Measurements from ENCODE around the gene DPEP2. TPM values are rescaled to one million over a fixed set of nuclear protein-coding genes. Genes with fewer than 3 reads are reported as not detected.

The DPEP2 gene, protein sequence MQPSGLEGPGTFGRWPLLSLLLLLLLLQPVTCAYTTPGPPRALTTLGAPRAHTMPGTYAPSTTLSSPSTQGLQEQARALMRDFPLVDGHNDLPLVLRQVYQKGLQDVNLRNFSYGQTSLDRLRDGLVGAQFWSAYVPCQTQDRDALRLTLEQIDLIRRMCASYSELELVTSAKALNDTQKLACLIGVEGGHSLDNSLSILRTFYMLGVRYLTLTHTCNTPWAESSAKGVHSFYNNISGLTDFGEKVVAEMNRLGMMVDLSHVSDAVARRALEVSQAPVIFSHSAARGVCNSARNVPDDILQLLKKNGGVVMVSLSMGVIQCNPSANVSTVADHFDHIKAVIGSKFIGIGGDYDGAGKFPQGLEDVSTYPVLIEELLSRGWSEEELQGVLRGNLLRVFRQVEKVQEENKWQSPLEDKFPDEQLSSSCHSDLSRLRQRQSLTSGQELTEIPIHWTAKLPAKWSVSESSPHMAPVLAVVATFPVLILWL
- not detected in 2 replicates for total RNA-seq

DNA sequence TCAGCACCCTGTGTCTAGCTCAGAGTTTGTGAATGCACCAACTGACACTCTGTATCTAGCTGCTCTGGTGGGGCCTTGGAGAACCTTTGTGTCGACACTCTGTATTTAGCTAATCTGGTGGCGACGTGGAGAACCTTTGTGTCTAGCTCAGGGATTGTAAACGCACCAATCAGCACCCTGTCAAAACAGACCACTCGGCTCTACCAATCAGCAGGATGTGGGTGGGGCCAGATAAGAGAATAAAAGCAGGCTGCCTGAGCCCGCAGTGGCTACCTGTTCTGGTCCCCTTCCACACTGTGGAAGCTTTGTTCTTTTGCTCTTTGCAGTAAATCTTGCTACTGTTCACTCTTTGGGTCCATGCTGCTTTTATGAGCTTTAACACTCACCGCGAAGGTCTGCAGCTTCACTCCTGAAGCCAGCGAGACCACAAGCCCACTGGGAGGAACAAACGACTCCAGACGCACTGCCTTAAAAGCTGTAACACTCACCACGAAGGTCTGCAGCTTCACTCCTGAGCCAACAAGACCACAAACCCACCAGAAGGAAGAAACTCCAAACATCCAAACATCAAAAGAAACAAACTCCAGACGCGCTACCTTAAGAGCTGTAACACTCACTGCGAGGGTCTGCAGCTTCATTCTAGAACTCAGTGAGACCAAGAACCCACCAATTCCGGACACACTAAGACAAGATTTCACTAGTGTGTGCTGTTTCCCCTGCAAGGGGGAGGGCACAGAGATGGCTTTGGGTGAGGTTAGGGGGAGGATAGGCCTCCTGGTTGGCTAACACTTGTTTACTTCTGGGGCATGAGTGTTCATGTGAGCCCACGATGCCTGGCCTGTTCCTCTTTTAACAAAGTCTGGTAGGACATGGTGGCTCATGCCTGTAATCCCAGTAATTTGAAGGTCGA lies at the start of gene DPEP2:
TSS of gene DPEP2 (minus strand) at position 706 of the 910 bp plus-strand sequence. CDS start 6,272 bp downstream, outside the sequence.

DNA sequence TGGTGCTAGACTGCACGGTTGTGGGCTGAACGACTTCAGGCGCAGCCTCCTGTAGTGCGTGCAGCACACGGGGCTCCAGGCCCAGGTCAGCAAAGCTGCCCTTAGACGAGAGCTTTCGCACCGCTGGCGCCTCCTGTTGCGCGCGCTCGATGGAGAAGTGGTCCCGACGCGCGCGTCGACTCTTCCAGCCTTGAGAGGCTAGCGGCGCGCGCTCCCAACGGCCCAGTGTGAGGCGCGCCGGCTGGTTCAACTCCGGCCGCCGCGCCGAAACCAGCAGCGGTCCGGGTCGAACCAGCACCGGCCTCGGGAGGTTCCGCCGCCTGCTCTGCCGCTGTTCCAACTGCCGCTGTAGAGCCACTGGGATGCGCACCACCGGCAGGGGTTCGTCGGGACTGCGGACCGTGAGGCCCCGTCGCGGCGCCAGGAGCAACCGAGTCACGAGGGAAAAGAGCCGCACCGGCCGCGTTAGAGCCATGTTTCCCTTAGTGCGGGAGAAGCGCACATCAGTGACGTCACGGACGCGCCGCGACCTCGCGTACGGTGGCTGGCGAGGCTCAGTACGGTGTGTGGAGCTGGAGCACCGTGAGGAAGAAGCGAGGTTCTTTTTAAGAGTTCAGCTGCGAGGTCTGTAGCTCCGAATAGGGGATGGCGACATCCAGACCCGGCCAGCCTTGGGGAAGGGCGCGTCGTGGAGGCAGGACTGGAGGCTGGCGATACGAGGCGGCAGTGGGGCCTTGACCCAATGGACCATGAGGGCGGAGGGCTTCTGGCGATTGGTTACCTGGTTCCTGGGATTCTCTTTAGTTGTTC lies 23.6 kb upstream of the DPEP2 start, which contains the start of the genes DDX28 and DUS2:
TSS of gene DDX28 (minus strand) at position 505 of the 810 bp plus-strand sequence. CDS start at position 475, 30 bp downstream.
TSS of gene DUS2 (plus strand) at position 557 of the 810 bp plus-strand sequence. CDS start 14,740 bp downstream, outside the sequence.

DNA sequence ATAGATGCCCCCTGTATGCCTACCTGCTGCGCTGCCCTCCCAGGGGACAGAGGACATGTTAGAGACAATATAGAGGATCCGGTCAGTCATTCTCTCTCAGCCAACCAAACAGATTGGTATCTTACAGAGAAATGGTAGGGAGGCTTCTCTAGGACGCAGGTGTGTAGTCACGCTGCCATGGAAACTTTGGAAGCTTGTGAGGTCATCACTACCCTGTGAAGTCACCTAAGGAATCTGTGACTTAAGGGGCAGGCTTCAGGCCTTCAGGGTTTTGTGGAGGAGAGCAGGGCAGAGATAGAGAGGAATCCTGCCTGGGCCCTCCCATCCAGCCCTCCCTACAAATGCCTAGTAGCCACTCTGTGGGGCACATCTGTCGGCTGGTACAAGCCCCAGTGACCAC lies 16.4 kb upstream of the DPEP2 start, which contains the start of gene DPEP2NB:
TSS of gene DPEP2NB (minus strand) at position 231 of the 400 bp plus-strand sequence. CDS start at position 90, 141 bp downstream.

DNA sequence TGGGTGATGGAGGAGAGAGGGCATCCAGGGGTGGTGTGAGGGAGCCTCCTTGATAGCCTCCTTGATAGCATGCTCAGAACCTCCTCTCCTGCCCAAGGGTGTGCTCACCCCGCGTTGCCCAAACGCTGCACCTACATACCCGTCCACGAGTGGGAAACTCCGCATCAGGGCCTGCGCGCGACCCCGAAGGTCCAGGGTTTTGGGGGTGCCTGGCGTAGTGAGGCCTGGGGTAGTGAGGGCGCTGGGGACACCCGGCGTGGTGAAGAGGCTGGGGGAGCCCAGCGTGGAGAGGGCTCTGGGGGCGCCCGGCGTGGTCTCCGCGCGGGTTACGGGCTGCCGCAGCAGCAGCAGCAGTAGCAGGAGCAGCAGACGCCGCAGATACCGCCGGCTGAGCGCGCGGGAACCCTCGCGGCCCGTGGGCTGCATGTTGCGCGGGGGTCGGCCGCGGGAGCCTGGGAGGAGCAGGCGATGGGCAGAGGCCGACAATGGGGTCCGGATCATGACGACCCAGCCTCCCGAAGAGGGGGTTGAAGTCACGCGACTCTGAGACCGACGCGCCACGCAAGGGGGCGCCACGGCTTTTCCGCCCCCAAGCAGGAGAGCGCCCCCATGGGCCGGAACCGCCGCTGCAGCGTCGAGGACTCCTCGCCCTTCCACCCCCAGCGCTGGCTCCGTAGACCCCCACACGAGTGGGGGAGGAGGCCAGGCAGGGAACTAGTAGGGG lies 19.2 kb downstream of the DPEP2 start, which contains the start of gene DPEP3:
TSS of gene DPEP3 (minus strand) at position 545 of the 724 bp plus-strand sequence. CDS start at position 426, 119 bp downstream.

DNA sequence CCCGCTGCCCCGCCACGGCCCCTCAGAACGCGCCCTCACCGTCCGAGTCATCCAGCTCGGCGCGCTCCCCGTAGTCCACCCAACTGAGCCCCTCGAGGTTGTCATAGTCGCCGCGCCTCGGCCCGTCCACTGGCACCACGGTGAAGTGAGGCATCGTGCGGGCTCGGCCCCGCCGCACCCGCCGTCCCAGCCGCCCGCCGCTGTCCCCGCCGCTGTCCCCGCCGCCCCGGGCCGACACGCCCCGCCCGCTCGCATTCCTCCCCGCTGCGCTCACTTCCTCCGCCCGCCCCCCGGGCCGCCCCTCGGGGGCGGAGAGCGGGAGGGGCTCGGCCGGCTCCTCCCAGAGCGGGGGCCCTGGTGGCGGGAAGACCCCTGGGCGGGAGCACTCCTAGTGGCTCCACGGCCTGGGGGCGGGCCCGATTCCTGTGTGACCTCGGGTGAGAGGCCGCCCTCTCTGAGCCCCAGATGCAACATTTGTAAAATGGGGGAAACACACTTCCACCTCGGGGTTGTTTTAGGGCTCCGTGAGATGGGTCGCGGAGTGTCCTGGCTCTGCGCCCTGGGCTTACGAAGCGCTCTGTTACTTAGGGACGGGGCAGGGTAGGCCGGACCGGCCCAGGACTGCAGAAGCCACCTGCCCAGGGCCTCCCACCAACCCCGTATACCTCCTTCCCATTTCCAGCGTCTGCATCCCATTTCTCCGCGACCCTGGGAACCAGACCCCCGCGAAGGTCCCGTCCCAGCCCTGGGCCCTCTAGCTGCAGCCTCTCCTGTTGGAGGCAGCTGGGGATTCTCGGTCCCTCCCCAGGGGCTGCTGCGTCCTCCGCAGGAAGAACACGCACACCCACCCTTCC lies 30.7 kb downstream of the DPEP2 start, which contains the start of gene SLC12A4:
TSS of gene SLC12A4 (minus strand) at position 238 of the 854 bp plus-strand sequence. CDS start at position 154, 84 bp downstream.

DNA sequence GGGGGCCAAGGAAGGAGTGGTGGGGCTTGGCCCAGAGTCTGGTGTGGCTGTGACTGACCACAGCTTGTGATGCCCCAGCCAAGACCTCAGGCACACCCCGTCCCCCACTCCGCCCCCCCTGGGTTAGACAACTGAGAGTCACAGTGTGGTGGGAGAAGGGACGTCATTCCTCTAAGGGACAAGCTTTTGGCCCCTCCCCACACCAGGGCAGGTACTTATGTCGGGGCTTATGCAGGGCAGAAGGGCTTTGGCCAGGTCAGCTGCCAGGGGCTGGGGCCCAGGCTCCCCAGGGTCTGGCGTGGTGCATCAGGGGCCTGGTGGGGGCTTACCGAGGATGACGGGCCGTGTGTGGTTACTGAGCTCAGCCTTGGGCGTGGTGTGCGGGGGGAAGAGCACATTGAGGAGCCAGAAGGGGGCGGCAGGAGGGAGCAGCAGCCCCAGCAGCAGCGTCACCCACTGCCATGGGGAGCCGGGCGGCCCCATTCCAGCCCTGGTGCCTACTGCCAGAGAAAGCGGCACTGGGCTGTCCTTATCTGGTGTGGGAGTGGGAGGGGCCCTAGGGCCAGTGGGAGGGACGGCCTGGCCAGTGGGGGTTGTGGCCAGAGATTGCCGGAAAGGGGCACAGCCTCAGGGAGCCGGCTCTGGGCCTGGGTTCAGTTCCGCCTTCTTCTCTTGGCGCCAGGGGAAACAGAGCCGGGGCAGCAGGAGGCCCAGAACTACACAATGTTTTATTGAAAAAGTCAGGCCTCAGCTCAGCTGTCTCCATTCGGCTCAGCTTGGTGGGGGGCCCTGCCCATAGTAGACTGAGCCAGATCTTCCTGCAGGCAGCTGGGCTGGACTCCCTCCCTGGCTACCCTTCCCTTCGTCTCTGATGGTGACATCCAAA lies 55.4 kb downstream of the DPEP2 start, which contains the start of gene LCAT:
TSS of gene LCAT (minus strand) at position 502 of the 886 bp plus-strand sequence. CDS start at position 483, 19 bp downstream.

Small RNA genes within 50 kb of the gene (small RNA-seq; reads per million reads assigned to genes)
- not detected for gene RNU6-359P

Other genes starting within 250 kb of the DPEP2 start
- 5.1 and 7.0 TPM in 2 replicates for gene RANBP10, start 192.9 kb downstream of the DPEP2 start, total RNA-seq
- gene TSNAXIP1, start 192.6 kb downstream of the DPEP2 start, total RNA-seq = 0.98 and 2.2 TPM in 2 replicates
- 26.1 and 28.0 TPM in 2 replicates for gene THAP11, start 157.2 kb downstream of the DPEP2 start, total RNA-seq
- gene NUTF2, start 152.6 kb downstream of the DPEP2 start, total RNA-seq = 210 and 284 TPM in 2 replicates
- gene CENPT, start 151.8 kb downstream of the DPEP2 start, total RNA-seq = 27.0 and 32.7 TPM in 2 replicates
- gene EDC4, start 126.4 kb downstream of the DPEP2 start, total RNA-seq = 55.5 and 72.9 TPM in 2 replicates
- 0.37 TPM in 1 of 2 replicates, not detected in the other for gene NRN1L, start 114.6 kb downstream of the DPEP2 start, total RNA-seq
- 12.1 TPM in 2 replicates for gene PSKH1, start 106.2 kb downstream of the DPEP2 start, total RNA-seq
- gene CTRL, start 67.6 kb downstream of the DPEP2 start, total RNA-seq = 0.37 and 1.4 TPM in 2 replicates
- gene PSMB10, start 62.6 kb downstream of the DPEP2 start, total RNA-seq = 29.7 and 41.2 TPM in 2 replicates
- 5.1 and 11.1 TPM in 2 replicates for gene LCAT, start 55.4 kb downstream of the DPEP2 start, total RNA-seq
- gene SLC12A4, start 30.8 kb downstream of the DPEP2 start, total RNA-seq = 40.8 and 73.3 TPM in 2 replicates
- gene DPEP3, start 19.0 kb downstream of the DPEP2 start, total RNA-seq = not detected in 2 replicates
- gene DPEP2NB, start 16.4 kb upstream of the DPEP2 start, total RNA-seq = not detected in 2 replicates
- 14.7 and 19.0 TPM in 2 replicates for gene DDX28, start 23.7 kb upstream of the DPEP2 start, total RNA-seq
- 18.0 and 21.5 TPM in 2 replicates for gene DUS2, start 23.8 kb upstream of the DPEP2 start, total RNA-seq
- gene NFATC3, start 85.9 kb upstream of the DPEP2 start, total RNA-seq = 17.3 and 27.2 TPM in 2 replicates
- under 0.01 TPM in 1 of 2 replicates, not detected in the other for gene ESRP2, start 236.6 kb upstream of the DPEP2 start, total RNA-seq
- 15.8 and 17.6 TPM in 2 replicates for gene PLA2G15, start 245.9 kb upstream of the DPEP2 start, total RNA-seq